ENCODE measurements around the gene ALDOB.

Gene ALDOB

DNA sequence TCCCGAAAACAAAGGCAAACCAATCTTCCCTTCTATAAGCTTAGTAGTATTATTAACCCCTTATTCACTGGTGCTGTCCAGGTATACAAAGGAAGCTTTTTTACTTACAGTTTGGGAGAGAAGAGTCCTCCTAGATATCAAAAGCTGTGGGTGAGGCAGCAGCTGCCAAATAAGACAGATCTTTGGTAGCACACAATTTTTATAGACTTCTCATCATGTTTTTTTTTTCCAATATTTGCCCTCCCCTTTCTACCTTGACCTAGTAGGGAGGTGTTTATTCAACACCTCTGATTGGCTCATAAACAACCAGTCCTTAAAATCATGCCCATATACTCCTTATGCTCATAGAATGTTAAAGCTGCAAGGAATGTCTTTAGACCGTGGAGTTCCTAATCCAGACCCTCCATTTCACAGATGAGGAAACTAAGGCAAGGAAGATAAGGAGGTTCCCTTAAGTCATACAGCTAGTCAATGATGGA lies at the start of gene ALDOB:
ALDOB (minus strand) TSS at position 174 of the 479 bp plus-strand sequence. CDS start 4,887 bp downstream, outside the sequence.
- no peak for DNase-seq

GRCh38 chr9:101484046-101484445 lies 48.5 kb upstream of the ALDOB start:
- DNase-seq: no peak

- no peak for DNase-seq
These were observed 45.7 kb upstream of the ALDOB start for GRCh38 chr9:101481261-101481660.

DNA sequence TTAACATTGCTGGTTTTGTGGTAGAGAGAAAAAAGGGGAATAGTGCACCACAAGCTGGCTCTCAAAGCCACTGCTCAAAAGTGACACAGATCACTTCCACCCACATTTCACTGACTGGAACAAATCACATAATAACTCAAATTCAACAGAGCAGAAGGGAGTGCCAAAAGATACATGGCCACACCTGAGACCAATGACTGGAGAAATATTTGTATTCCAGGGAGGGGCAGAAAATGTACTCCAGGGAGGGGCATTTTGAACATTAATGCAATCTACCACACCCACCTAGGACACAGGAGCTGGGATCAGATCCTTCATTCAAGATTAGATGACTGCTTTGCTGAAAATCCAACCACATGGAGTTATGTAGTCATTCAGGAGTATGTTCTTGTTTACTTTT lies 44.8 kb upstream of the ALDOB start:
- no peak for DNase-seq

DNA sequence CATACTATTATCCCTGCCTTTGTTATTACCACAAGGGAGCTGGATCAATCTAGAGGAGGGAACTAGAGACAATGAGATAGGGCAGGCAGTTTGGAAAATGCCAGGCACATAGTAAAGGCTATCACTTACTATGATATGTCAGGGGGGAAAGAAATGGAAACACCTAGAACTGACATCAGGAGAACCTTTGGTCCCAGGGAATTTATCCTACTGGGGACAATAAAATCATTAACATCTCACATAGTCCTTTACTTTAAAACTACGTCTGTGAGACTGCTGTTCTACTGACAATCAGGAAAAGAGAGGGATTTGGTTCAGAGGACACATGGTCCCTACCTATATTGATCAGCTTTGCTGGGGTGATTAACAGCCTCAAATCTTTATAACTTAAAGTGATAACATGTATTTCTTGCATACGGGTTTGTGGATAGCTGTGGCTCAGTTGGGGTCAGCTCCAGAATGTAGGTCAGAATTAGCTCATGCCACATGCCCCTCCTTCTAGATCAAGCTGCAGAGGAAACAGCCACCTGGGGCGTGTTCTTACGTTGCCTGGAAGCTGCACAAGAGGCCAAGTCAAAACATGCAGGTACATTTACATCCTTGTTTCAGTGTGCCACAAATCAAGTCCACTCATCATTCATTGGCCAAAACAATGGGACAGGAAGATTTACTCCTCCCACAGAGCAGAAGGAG lies 43.9 kb upstream of the ALDOB start:
- no peak for DNase-seq

- DNase-seq: no peak
These were observed 43.3 kb upstream of the ALDOB start for GRCh38 chr9:101478906-101479305.

- DNase-seq: no peak
These were observed 42.9 kb upstream of the ALDOB start for GRCh38 chr9:101478444-101478843.

- DNase-seq: no peak
These were observed 42.2 kb upstream of the ALDOB start for GRCh38 chr9:101477736-101478135.

DNA sequence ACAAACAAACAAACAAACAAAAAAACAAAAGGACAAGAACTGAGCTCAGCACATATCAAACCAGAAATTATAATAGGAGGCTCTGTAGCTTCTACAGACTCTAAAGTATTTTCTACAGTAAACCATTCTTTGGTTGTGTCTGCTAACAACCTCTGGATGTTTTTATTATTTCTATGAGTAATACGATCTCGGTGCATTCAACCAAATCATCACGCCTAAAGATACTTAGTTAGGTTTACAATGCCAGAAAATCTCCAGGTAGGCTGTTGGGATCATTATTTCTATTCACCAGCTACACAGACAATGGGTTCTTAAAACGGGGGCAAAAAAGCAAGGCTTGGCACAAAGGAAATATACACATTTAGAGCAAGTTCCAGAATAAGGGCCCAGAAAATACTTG lies 41.6 kb upstream of the ALDOB start:
- no peak for DNase-seq

DNA sequence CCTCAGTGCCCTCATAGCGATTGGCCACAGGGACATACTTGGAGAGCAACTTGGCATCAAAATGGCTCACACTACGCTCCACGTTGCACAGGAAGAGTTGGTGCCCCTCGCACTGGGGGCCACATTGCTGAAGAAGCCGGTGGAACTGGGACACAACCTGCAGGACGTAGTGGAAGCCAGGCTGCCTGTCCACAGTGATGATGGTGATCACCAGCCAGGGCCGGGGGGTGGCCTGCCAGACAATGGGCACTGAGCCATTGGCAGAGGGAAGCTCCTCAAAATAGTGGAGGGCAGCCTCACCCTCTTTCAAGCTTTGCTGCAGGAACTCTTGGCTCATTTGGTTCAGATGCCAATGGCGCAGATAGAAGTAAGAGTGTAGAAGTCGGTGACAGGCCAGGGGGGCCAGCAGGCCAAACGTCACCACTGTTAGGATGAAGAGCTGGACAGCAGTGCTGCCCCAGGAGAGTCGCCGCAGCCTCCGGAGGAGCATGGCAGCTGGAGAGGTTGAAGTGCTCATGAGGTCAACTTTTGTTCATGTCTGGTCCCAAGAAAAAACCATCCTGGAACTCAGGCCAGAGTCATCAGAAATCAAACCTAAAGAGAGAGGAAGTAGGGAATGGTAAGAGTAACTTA lies 41.1 kb upstream of the ALDOB start:
- DNase-seq: no peak

DNA sequence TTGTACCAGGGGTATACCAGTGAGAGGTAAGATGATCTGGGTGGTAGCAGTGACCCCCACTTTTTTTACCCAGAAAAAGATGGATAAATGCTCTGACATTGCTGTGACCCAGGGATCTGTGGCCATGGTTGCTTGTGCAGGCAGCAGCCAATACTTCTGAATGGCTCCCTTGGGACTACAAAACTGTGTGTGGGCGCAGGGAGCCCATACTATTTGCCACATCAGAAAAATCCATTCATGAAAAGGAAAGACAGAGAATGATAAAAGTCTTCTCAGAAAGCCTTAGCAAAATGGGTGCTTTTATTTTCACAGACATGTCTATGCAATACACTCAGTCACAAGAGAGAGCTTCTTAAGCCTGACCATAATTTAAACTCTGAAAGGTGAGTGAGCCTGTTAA lies 37.3 kb upstream of the ALDOB start:
- no peak for DNase-seq

GRCh38 chr9:101470929-101471328 lies 35.4 kb upstream of the ALDOB start:
- DNase-seq: no peak

GRCh38 chr9:101470021-101470420 lies 34.4 kb upstream of the ALDOB start:
- DNase-seq: no peak

GRCh38 chr9:101469026-101469425 lies 33.5 kb upstream of the ALDOB start:
- DNase-seq: no peak

GRCh38 chr9:101468116-101468515 lies 32.5 kb upstream of the ALDOB start:
- DNase-seq: no peak

DNA sequence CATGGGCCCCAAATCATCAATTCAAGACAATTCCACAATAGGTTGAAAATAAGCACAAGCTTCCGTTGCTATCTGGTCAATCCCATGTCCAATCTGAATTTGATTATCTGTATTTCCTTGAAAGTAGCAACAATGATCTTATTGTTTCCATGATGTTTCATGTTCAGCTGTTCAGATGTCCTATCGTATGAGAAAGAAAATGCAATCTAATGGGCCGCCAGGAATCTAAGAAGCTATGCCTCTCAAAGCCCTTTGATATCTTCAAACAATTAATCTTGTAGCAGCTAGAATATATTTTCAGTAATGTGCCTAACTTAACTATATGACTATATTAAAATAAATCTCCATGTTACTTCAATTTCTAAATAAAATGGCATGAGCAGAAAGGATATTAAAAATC lies 32.1 kb upstream of the ALDOB start:
- DNase-seq: no peak

DNA sequence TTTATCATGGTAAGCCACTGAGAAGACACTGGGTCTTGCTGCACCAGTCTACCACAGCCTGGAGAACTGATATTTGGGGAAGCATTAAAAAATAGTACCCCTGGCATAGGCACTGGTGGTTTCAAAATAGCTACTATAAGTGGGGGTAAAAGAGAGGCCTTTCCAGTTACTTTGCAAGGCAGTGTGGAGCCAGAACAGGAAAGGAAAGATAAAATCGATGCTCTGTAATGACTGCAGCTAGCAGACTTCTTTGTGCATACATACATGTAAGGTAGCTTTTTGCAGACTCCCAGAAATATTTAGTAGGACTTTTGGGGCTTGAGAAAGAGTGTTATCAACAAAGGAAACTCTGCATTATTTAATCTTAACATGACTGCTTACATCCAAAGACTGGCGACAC lies 31.3 kb upstream of the ALDOB start:
- no peak for DNase-seq

DNA sequence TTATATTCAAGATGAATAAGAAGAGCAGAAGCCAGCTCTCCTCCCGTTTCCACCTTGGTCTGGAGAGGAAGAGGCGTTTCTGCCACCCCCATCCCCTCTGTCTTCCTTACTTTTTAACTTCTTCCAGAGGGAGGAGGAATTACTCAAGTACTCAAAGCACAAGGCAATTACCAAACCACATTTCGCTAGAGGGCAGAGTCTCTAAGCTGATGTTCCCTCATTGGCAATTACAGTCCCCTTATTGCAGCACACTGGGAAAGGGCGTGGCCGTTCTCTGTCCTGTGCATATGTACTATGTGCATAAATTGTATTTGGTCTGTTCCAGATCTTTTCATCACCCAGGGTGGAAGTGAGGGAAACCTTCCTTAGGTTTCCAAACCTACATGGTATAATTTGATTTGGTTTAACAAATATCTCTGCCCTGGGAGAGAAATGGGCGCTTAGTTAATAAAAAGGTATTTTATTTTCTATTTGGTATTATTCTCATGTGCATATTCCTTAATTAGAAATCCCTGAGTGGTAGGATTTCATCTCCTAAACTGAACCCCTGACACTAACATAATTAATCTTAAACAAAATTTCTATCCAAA lies 29.8 kb upstream of the ALDOB start:
- no peak for DNase-seq

DNA sequence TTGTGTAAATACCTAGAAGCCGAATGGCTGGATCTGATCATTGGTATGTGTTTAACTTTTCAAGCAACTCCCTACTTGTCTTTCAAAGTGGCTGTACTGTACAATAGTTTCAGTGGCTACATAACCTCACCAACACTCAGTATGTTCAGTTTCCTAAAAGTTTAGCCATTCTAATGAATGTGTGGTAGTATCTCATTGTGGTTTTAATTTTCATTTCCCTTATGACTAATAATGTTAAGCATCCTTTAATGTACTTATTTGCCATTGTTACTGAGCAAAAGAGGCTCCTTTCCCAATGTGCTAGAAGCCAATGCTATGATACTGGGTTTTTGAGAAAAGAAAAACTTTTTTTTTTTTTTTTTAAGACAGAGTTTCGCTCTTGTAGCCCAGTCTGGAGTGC lies 27.8 kb upstream of the ALDOB start:
- no peak for DNase-seq

GRCh38 chr9:101462558-101462957 lies 27.0 kb upstream of the ALDOB start:
- no peak for DNase-seq

GRCh38 chr9:101460965-101461364 lies 25.4 kb upstream of the ALDOB start:
- DNase-seq: no peak

GRCh38 chr9:101458963-101459631 lies 23.5 kb upstream of the ALDOB start:
- no peak for DNase-seq

- no peak for DNase-seq
These were observed 21.4 kb upstream of the ALDOB start for GRCh38 chr9:101457003-101457402.
